ENCODE results near the gene MGAT4B. TPM values are rescaled to one million over a fixed set of nuclear protein-coding genes. Genes with fewer than 3 reads are reported as not detected.
A peak's percentile ranks its signal among the peaks of the same experiment; 100 is the strongest.

MGAT4B gene
- total RNA-seq, 1 donor from 2014 or later: 120 TPM

- Mint-ChIP-seq H3K9me3 (no peaks in the 10 kb centered on the region), H3K36me3 (ENCODE audit: low read depth) (peaks cover 9% of the 10 kb centered on the region), H3K27me3 (ENCODE audit: low read depth) (peaks cover 2% of the 10 kb centered on the region), H3K4me3 (peak overlapping the region; percentile 15), H3K27ac (ENCODE audit: unreplicated experiment) (no peak overlapping the region), H3K4me1 (peaks cover 4% of the 10 kb centered on the region)
- DNase-seq (ENCODE audit: low read depth, low spot score): no peak
- no peak for TF ChIP-seq CTCF (conservative IDR thresholded peaks at IDR 0.05)
These were observed 5.6 kb upstream of the MGAT4B start for GRCh38 chr5:179812135-179812825.

DNA sequence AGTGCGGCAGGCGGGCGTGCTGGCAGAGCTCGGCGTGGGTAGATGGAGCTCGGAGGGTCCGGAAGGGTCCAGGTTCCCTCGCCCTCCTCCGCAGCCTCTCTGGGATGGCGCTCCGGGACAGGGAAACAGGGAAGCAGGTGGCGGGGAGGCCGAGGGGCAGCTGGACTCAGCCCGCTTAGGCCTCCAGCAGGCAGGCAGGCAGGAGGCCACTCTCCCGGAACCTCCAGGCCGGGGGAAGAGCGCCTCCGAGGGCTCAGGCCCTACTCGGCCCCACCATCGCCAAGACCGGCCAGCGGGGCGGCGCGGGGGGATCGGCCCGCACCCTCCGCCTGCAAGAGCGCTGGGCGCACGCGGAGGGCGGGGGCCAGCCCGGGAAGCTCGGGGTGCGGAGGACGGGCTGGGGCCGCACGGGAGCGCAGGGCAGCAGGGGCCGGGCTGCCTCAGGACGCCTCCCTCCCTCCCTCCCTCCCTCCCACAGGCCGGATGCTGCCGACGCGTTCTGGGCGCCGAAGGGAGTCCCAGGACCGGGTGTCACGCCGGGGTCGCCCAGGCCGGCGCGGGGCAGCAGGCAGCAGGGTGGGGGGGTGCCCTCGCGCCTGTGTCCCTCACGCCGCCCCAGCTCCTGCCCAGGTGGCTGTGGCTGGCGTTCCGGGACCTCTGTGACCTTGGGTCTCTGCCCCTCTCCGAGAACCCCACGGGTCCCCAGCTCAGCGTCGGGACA is 977 bp downstream of the MGAT4B start:
- Mint-ChIP-seq H3K27ac (ENCODE audit: unreplicated experiment) (no peak overlapping the region), H3K27me3 (ENCODE audit: low read depth) (peaks cover 2% of the 10 kb centered on the region), H3K9me3 (no peaks in the 10 kb centered on the region), H3K4me1 (peaks cover 25% of the 10 kb centered on the region), H3K36me3 (ENCODE audit: low read depth) (peaks cover 2% of the 10 kb centered on the region), H3K4me3 (peak overlapping the region; percentile 88)
- DNase-seq (ENCODE audit: low read depth, low spot score): peak; percentile 41
- TF ChIP-seq CTCF (conservative IDR thresholded peaks at IDR 0.05): no peak

DNA sequence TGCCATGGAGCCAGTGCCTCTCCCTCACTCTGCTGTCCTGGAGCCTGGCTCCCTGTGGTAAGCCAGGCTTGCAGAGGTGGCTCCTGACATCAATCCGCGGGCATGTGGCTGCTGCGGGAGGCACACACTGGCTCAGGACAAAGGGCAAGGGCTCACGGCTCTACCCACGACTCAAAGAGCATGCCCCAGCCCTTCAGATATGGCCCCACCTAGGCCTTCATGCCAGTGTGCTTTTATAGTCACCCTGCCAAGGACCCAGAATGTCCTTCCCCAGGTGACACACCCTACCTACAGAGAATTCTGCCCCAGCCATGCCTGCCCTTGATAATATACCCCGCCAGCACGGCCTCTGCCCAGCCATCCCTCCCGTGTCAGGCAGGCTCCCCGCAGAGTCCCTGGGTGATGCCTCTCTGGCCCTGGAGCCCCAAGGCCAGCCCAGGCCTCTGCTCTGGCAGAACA is 1.6 kb downstream of the MGAT4B start:
- H3K27ac Mint-ChIP-seq (ENCODE audit: unreplicated experiment): no peak overlapping the region
- H3K4me1 Mint-ChIP-seq: peaks cover 25% of the 10 kb centered on the region
- H3K27me3 Mint-ChIP-seq (ENCODE audit: low read depth): peaks cover 2% of the 10 kb centered on the region
- H3K9me3 Mint-ChIP-seq: no peaks in the 10 kb centered on the region
- no peak for DNase-seq (ENCODE audit: low read depth, low spot score)
- peaks cover 2% of the 10 kb centered on the region for H3K36me3 Mint-ChIP-seq (ENCODE audit: low read depth)
- TF ChIP-seq CTCF (conservative IDR thresholded peaks at IDR 0.05): no peak
- H3K4me3 Mint-ChIP-seq: peak overlapping the region; percentile 88

- H3K36me3 Mint-ChIP-seq (ENCODE audit: low read depth): peaks cover 2% of the 10 kb centered on the region
- DNase-seq (ENCODE audit: low read depth, low spot score): no peak
- no peak overlapping the region for H3K27ac Mint-ChIP-seq (ENCODE audit: unreplicated experiment)
These were observed 2.1 kb downstream of the MGAT4B start for GRCh38 chr5:179804555-179804947.

More at GRCh38 chr5:179804555-179804947, 2.1 kb downstream of the MGAT4B start:
- peaks cover 2% of the 10 kb centered on the region for H3K27me3 Mint-ChIP-seq (ENCODE audit: low read depth)
- no peak for TF ChIP-seq CTCF (conservative IDR thresholded peaks at IDR 0.05)
- H3K9me3 Mint-ChIP-seq: no peaks in the 10 kb centered on the region
- peak overlapping the region; percentile 88 for H3K4me3 Mint-ChIP-seq
- H3K4me1 Mint-ChIP-seq: peaks cover 25% of the 10 kb centered on the region
